Kidney (tissue), 14 donors: ENCODE data around the gene CCDC184. TPM values are rescaled to one million over a fixed set of nuclear protein-coding genes. Genes with fewer than 3 reads are reported as not detected.
A peak's percentile ranks its signal among the peaks of the same experiment; 100 is the strongest.
"Not testable (repeated sequence)": the region's sequence is repeated elsewhere in the genome, so short reads cannot be mapped to it uniquely, and the experiment has no call there.

Source experiments
- DNase-seq, 5 donors: peaks; one replicate each; pipeline ENCODE4 v3.0.0-alpha.2; 2013 to 2020
- FAIRE-seq: peaks from 2 replicates; lab custom pipeline; 2012; peaks lifted over from hg19 to GRCh38; lab: Jason Lieb, UNC
- H3K27ac ChIP-seq, 2 donors: one replicate each; pipeline ENCODE4 v1.7.0; 2013; ENCODE audit warnings: low read depth in 2 of 2, low read length in 2 of 2, inconsistent platforms in 1 of 2
- H3K27me3 ChIP-seq: one replicate; pipeline ENCODE4 v1.7.1; 2013; ENCODE audit warnings: low read length, inconsistent platforms; ENCODE audit not compliant: control insufficient read depth, insufficient read depth
- H3K36me3 ChIP-seq, 3 donors: one replicate each; pipeline versions ENCODE4 v1.7.0 to v1.7.1; 2013; ENCODE audit warnings: low read length in 3 of 3, control low read depth in 1 of 3, inconsistent platforms in 1 of 3; ENCODE audit not compliant: insufficient read depth in 3 of 3, control insufficient read depth in 2 of 3
- H3K4me1 ChIP-seq, 3 donors: one replicate each; pipeline versions ENCODE4 v1.7.0 to v1.7.1; 2013; ENCODE audit warnings: low read length in 3 of 3, inconsistent platforms in 1 of 3, low read depth in 1 of 3; ENCODE audit not compliant: control insufficient read depth in 2 of 3, insufficient read depth in 2 of 3
- H3K4me3 ChIP-seq, 3 donors: one replicate each; pipeline versions ENCODE4 v1.7.0 to v1.8.1; 2013; ENCODE audit warnings: low read length in 3 of 3, control low read depth in 1 of 3, inconsistent platforms in 1 of 3
- H3K9ac ChIP-seq, 3 donors: one replicate each; pipeline versions ENCODE4 v1.7.0 to v1.7.1; 2013; ENCODE audit warnings: low read length in 3 of 3, control low read depth in 1 of 3, inconsistent platforms in 1 of 3
- H3K9me3 ChIP-seq, 3 donors: one replicate each; pipeline versions ENCODE4 v1.7.0 to v1.7.1; 2013; ENCODE audit warnings: low read length in 3 of 3, control low read depth in 1 of 3, inconsistent platforms in 1 of 3; ENCODE audit not compliant: control insufficient read depth in 2 of 3, insufficient read depth in 1 of 3
- CTCF ChIP-seq: IDR thresholded peaks from 3 replicates; pipeline ENCODE4 v1.5.1; 2012; ENCODE audit warnings: mild to moderate bottlenecking, moderate library complexity, borderline replicate concordance; ENCODE audit not compliant: insufficient read depth; ENCODE audit errors: extremely low read depth
- intact Hi-C: fragments of 100-400 bp; cut with DNase I; formaldehyde crosslinking; loops from one replicate; pipeline ENCODE4 v1.11.1; 2022
- polyA plus RNA-seq: library from polyadenylated mRNA; stranded (reverse); fragments of 350-450 nt; fragmentation: Illumina TruSeq; extraction: RNeasy Lipid Tissue Mini Kit (QIAGEN cat#74804); gene quantifications from one replicate; pipeline ENCODE4 v1.2.3, GENCODE V29; 2014; ENCODE audit warnings: low read depth, low replicate concordance; ENCODE audit not compliant: insufficient read depth
- total RNA-seq: library from RNA; stranded (reverse); fragmentation: NEBNext Ultra II Directional; extraction: Animal tissue kit (Norgen Biotek cat#: 25700); gene quantifications from one replicate; pipeline ENCODE4 v1.2.1, GENCODE V29; 2021
- donor health status: control.
- donor health status: control.
- donor health status: control.
- donor health status: control.
- donor health status: control.
- donor health status: DM: yes; HTN: yes; CAD: no.
- donor health status: Normal renal cell carcinoma (clear cell type).

CCDC184 gene
- total and polyA plus RNA-seq, 2 donors from 2014 or later: 1.7 to 2.0 TPM

GRCh38 chr12:48143898-48144297 lies 39.5 kb upstream of the CCDC184 start:
- Histone ChIP-seq H3K9me3 (no peaks in the 10 kb centered on the region), H3K4me1 (no peaks in the 10 kb centered on the region), H3K27ac (no peak overlapping the region), H3K9ac (no peak overlapping the region), H3K4me3 (no peak overlapping the region), H3K36me3 (peaks cover 0 to 65% (median 41%) of the 10 kb centered on the region in 3 donors), H3K27me3 (no peaks in the 10 kb centered on the region)
- no peak for DNase-seq
- no peak for TF ChIP-seq CTCF
- no peak for FAIRE-seq
- intact Hi-C loops: no loop called here

- peaks cover 2 to 67% (median 48%) of the 10 kb centered on the region in 3 donors for H3K36me3 ChIP-seq
- no peaks in the 10 kb centered on the region for H3K27me3 ChIP-seq
- intact Hi-C loops: no loop called here
- no peak overlapping the region for H3K27ac ChIP-seq
- H3K9me3 ChIP-seq: no peaks in the 10 kb centered on the region
- FAIRE-seq (no peak), DNase-seq (no peak)
- TF ChIP-seq CTCF: no peak
- no peak overlapping the region for H3K4me3 ChIP-seq
- no peak overlapping the region for H3K9ac ChIP-seq
- no peaks in the 10 kb centered on the region for H3K4me1 ChIP-seq
These were observed 37.5 kb upstream of the CCDC184 start for GRCh38 chr12:48145981-48146380.

- DNase-seq (no peak), FAIRE-seq (no peak)
- Histone ChIP-seq H3K27ac (no peak overlapping the region), H3K4me3 (no peak overlapping the region), H3K9ac (no peak overlapping the region), H3K36me3 (peaks cover 2 to 54% (median 38%) of the 10 kb centered on the region in 3 donors), H3K9me3 (no peaks in the 10 kb centered on the region), H3K27me3 (no peaks in the 10 kb centered on the region), H3K4me1 (no peaks in the 10 kb centered on the region)
- intact Hi-C loops: no loop called here
- no peak for TF ChIP-seq CTCF
These were observed 32.2 kb upstream of the CCDC184 start for GRCh38 chr12:48151103-48151771.

GRCh38 chr12:48155786-48156185 lies 27.7 kb upstream of the CCDC184 start:
- intact Hi-C loops, FAIRE-seq: not testable (repeated sequence)

More at GRCh38 chr12:48155786-48156185, 27.7 kb upstream of the CCDC184 start:
- peak overlapping the region in 1 of 3 donors; percentile 18 for H3K4me3 ChIP-seq
- H3K36me3 ChIP-seq: peaks cover 0 to 23% (median 15%) of the 10 kb centered on the region in 3 donors
- not testable (repeated sequence) for H3K9me3 ChIP-seq, H3K4me1 ChIP-seq, DNase-seq, H3K27me3 ChIP-seq, H3K27ac ChIP-seq, H3K9ac ChIP-seq
